ENCODE measurements around the gene SNX18. TPM values are rescaled to one million over a fixed set of nuclear protein-coding genes. Genes with fewer than 3 reads are reported as not detected.

SNX18 gene
- total RNA-seq, 1 donor from 2014 or later, result 17.2 TPM

DNA sequence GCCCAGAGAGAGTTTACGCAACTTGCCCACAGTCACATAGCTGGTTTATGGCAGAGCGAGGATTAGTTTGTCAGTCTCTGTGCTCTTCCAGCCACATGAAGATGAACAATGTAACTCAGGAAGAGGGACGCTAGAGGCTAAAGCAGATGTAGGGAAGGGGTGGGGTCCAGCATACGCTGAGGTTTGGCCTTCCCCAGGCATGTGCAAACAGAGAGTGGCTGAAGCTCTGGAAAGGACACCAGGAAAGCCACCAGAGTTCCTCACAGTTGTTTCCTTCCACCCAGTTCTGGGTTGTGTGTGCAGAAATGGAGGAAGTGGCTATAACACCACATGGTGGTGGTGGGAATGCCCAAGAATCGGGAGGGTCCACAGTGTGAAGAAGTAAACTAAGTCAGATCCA is 60.0 kb downstream of the SNX18 start:
- Mint-ChIP-seq H3K4me3 (no peak overlapping the region), H3K9me3 (no peaks in the 10 kb centered on the region), H3K27ac (no peak overlapping the region), H3K27me3 (ENCODE audit: low read depth) (no peaks in the 10 kb centered on the region), H3K4me1 (peaks cover 14% of the 10 kb centered on the region), H3K36me3 (no peaks in the 10 kb centered on the region)
- no peak for DNase-seq (ENCODE audit: low spot score in 2 of 2, unreplicated experiment in 2 of 2)
- TF ChIP-seq, protein P1, sequence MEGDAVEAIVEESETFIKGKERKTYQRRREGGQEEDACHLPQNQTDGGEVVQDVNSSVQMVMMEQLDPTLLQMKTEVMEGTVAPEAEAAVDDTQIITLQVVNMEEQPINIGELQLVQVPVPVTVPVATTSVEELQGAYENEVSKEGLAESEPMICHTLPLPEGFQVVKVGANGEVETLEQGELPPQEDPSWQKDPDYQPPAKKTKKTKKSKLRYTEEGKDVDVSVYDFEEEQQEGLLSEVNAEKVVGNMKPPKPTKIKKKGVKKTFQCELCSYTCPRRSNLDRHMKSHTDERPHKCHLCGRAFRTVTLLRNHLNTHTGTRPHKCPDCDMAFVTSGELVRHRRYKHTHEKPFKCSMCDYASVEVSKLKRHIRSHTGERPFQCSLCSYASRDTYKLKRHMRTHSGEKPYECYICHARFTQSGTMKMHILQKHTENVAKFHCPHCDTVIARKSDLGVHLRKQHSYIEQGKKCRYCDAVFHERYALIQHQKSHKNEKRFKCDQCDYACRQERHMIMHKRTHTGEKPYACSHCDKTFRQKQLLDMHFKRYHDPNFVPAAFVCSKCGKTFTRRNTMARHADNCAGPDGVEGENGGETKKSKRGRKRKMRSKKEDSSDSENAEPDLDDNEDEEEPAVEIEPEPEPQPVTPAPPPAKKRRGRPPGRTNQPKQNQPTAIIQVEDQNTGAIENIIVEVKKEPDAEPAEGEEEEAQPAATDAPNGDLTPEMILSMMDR (IDR thresholded peaks at IDR 0.05; ENCODE audit: unreplicated experiment), result no peak

DNA sequence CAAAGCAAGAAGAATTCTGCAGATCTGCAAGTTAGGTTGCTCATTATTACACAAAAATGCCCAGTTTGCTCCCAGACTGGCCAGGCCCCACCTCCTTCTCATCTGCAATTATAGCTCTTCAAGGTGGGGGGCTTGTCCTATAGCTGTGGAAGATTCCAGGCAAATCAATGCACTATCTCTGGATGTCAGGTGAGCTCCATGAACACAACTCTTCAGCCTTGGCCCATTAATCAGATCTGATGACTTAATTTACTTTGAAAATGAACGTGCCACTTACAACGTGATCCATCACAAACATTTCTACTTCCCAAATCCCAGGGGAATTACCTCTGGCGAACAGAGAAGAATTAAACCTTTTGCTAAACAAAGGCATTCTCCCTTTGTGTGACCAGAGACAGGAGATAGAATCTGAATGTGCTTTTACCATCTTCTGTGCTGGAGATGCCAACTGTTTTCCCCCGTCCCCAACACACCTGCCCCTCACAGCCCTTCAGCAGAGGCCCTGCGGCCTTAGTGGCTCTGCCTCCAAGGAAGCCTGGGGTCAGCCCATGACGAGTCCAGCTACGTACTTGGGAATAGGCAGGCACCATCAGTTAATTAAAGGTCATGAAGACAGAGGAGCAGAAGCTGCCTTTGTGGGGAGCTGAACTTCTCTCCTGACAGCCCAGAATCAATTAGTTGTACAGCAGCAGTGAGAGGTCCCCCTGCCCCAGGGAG is 60.5 kb downstream of the SNX18 start:
- no peak for DNase-seq (ENCODE audit: low spot score in 2 of 2, unreplicated experiment in 2 of 2)
- Mint-ChIP-seq H3K9me3 (no peaks in the 10 kb centered on the region), H3K27me3 (ENCODE audit: low read depth) (no peaks in the 10 kb centered on the region), H3K27ac (no peak overlapping the region), H3K4me3 (no peak overlapping the region), H3K4me1 (peaks cover 14% of the 10 kb centered on the region), H3K36me3 (no peaks in the 10 kb centered on the region)
- TF ChIP-seq, protein P1 (IDR thresholded peaks at IDR 0.05; ENCODE audit: unreplicated experiment), result no peak

DNA sequence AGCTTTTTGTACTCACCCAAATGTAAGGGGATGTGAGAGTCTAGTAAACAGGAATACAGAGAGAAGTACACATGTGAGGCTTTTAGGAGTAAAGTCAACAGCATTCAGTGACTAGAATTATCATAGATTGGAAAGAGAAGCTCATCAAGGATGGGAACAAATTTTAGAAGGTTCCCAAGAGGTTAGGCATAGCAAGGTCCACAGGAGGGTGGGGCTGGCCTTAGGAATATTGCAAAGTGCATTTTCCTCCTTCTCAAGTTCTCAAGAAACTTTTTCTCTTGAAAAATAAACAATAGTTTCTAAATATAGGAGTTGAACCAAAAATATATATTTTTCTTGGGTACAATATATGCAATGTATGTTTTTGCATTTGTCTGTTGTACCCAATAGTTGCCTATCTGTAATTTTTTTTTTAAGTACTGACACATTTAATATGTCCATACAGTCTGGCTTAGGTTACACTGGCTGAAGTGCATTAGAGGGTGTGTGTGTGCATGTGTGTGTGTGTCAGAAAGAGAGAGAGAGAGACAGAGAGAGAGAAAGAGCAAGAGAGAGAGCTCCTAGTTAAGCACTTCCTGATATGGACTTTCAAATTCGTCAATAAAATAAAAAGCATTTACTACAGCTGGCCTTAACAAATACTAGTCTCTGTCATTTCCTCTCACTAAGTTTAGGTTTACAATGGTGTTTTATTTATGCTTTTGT is 62.2 kb downstream of the SNX18 start:
- H3K9me3 Mint-ChIP-seq, result no peaks in the 10 kb centered on the region

DNA sequence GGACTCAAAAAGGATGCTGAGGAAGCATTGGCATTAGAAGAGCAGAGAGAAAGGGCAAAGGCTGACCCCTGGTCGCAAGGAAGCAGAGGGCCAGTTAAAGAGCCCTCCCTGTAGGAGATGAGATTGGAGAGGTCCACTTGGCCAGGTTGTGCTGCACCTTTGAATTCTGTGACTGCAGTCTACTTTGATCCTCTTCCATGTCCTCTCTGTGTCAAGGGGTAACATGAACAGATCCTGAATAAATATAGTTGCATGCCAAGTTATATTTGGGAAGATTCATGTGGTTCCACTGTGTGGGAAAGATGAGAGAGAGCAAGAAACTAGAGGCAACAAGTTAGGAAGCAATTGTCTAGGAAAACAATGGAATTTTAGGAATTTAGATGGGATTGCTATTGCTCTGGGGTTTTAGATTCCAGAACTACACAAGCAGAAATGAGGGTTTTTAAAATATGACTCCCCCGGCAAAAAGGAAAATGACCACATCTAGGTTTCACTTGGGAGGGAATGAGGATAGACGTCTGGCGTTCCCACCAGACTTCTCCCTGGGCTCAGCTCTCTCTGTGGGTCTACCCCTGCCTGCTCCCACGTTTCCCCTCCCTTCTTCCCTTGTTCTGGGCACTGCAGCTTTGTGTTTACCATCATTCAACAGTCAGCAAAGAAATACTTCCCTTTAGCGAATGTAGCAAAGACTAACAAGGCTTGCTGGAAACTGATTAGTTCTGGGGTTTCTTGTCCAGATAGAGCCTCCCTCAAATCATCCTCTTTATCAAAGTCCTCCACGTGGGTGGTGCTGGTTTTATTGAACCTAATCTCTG is 63.6 kb downstream of the SNX18 start:
- no peak for DNase-seq (ENCODE audit: low spot score in 2 of 2, unreplicated experiment in 2 of 2)
- H3K4me1 Mint-ChIP-seq, result peaks cover 14% of the 10 kb centered on the region
- no peak overlapping the region for H3K4me3 Mint-ChIP-seq
- no peaks in the 10 kb centered on the region for H3K36me3 Mint-ChIP-seq
- H3K9me3 Mint-ChIP-seq, result peaks cover under 1% of the 10 kb centered on the region
- peak overlapping the region; percentile 35 for H3K27ac Mint-ChIP-seq
- H3K27me3 Mint-ChIP-seq (ENCODE audit: low read depth), result no peaks in the 10 kb centered on the region
- TF ChIP-seq, protein P1 (IDR thresholded peaks at IDR 0.05; ENCODE audit: unreplicated experiment), result no peak

More for the DNA sequence above, 62.2 kb downstream of the SNX18 start:
- Mint-ChIP-seq H3K4me1 (peaks cover 14% of the 10 kb centered on the region), H3K27me3 (ENCODE audit: low read depth) (no peaks in the 10 kb centered on the region), H3K27ac (peak overlapping the region; percentile 18), H3K4me3 (no peak overlapping the region), H3K36me3 (no peaks in the 10 kb centered on the region)
- TF ChIP-seq, protein P1 (IDR thresholded peaks at IDR 0.05; ENCODE audit: unreplicated experiment), result no peak
- DNase-seq (ENCODE audit: low spot score in 2 of 2, unreplicated experiment in 2 of 2), result no peak

DNA sequence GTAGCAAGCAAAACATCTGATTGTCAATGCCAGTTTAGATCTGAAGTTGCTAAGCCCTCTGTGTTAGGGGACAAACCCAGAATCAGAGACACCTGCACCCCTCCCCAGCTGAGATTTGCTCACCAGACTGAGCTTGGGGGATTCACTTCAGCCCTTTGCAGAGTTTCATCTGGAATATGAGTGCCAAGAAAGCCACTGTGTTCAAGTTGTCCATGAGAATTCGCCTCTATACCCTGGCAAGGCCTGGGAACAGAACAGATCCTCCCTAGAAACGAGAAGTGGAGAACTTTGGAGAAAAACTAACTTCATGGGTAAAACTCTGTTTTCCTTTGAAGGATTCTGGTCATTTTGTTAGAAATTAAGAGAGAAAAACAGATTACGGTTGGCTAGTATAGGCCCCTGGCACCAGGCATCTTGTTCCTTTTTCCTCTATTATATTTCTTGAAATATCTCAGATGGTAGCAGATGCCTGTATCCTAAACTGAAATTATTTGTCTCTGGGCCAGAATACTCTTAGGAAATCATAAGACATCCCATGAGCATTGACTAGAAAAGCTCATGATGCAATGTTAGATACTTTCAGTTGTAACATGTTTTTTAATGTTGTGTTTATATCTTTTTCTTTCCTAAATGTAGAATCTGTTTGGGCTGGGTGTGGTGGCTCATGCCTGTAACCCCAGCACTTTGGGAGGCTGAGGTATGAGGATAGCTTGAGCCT is 64.4 kb downstream of the SNX18 start:
- no peak for DNase-seq (ENCODE audit: low spot score in 2 of 2, unreplicated experiment in 2 of 2)
- no peak overlapping the region for H3K27ac Mint-ChIP-seq
- H3K4me3 Mint-ChIP-seq, result no peak overlapping the region

More for the DNA sequence above, 64.4 kb downstream of the SNX18 start:
- peaks cover 5% of the 10 kb centered on the region for H3K9me3 Mint-ChIP-seq
- no peaks in the 10 kb centered on the region for H3K27me3 Mint-ChIP-seq (ENCODE audit: low read depth)
- H3K4me1 Mint-ChIP-seq, result peaks cover 14% of the 10 kb centered on the region
- H3K36me3 Mint-ChIP-seq, result no peaks in the 10 kb centered on the region
- TF ChIP-seq, protein P1 (IDR thresholded peaks at IDR 0.05; ENCODE audit: unreplicated experiment), result no peak

Measured in mesothelial cell of epicardium (in vitro differentiated cells).